HCT116 (cell line): ENCODE measurements around the gene UQCRFS1. TPM values are rescaled to one million over a fixed set of nuclear protein-coding genes. Genes with fewer than 3 reads are reported as not detected.

Experiments
- ATAC-seq: fragments of 200-7000 bp; cut with Tn5 transposase; 2 replicates; pipeline ENCODE4 v1.9.1; 2020; ENCODE audit warnings: mild to moderate bottlenecking, moderate library complexity
- BruUV-seq: library from RNA; stranded (reverse); fragments of 400-500 nt; replicated peaks from 2 replicates; lab custom pipeline; 2021; lab: Mats Ljungman, UMichigan
- CTCF ChIA-PET: fragments of 300-600 bp; sonication (Branson Sonifier 250); formaldehyde crosslinking; loops from one replicate; lab custom pipeline; 2021; ENCODE audit warnings: antibody characterized with exemption; lab: Charles Lee
- POLR2A ChIA-PET: fragments of 300-600, 350-600 bp; sonication (Branson Sonifier 250); formaldehyde crosslinking; loops from one replicate; lab custom pipeline; 2021; ENCODE audit warnings: antibody characterized with exemption; lab: Charles Lee
- RAD21 ChIA-PET, 2 experiments: fragments of 300-600 bp; sonication (Branson Sonifier 250); formaldehyde crosslinking; loops; one replicate each; lab custom pipeline; 2023; ENCODE audit warnings: low total read pairs in 2 of 2; ENCODE audit not compliant: uncharacterized antibody in 2 of 2, unreplicated experiment in 2 of 2, low non-redundant PET in 1 of 2; lab: Charles Lee
- DNase-seq: peaks from one replicate; pipeline ENCODE4 v3.0.0-alpha.2; 2010; ENCODE audit warnings: low read depth, low spot score
- H2AFZ ChIP-seq: fragments of 200-600 bp; shearing (Covaris generic), sonication (generic); 2 replicates; pipeline ENCODE4 v1.6.1; 2017; ENCODE audit warnings: low read depth, mixed run types, mixed read lengths, antibody characterized with exemption, low read length; ENCODE audit not compliant: poor library complexity, severe bottlenecking
- H3K27ac ChIP-seq: 2 replicates; pipeline ENCODE4 v1.5.1; 2012; ENCODE audit warnings: low read depth, low read length
- H3K27me3 ChIP-seq: fragments of 200-600 bp; sonication (generic); 2 replicates; pipeline ENCODE4 v1.6.1; 2016; ENCODE audit warnings: mixed run types, low read length, mixed read lengths; ENCODE audit not compliant: insufficient read depth
- H3K36me3 ChIP-seq, 2 experiments: fragments of 200-500 bp in 1 of 2; fragments of 200-600 bp in 1 of 2; sonication (Bioruptor generic) in 1 of 2; sonication (generic) in 1 of 2; 2 replicates each; pipeline versions ENCODE4 v1.5.1 to v1.6.1; 2014 to 2016; ENCODE audit warnings: low read length in 2 of 2, inconsistent platforms in 1 of 2, mixed read lengths in 1 of 2, mixed run types in 1 of 2; ENCODE audit not compliant: insufficient read depth in 2 of 2, control insufficient read depth in 1 of 2
- H3K4me1 ChIP-seq, 2 experiments: fragments of 200-600 bp in 1 of 2; sonication (generic) in 1 of 2; 2 replicates each; pipeline versions ENCODE4 v1.5.1 to v1.6.1; 2012 to 2017; ENCODE audit warnings: low read length in 2 of 2, inconsistent platforms in 1 of 2, mild to moderate bottlenecking in 1 of 2, mixed read lengths in 1 of 2, mixed run types in 1 of 2, moderate library complexity in 1 of 2; ENCODE audit not compliant: insufficient read depth in 2 of 2, control insufficient read depth in 1 of 2
- H3K4me2 ChIP-seq: fragments of 200-600 bp; sonication (generic); 2 replicates; pipeline ENCODE4 v1.6.1; 2017; ENCODE audit warnings: mixed run types, low read length, mixed read lengths
- H3K4me3 ChIP-seq, 2 experiments: fragments of 200-600 bp in 1 of 2; sonication (generic) in 1 of 2; replicated peaks in 1 of 2; 2 replicates each; pipeline ENCODE4 v1.5.1; 2011 to 2016; ENCODE audit warnings: low read length in 2 of 2, control low read depth in 1 of 2, low read depth in 1 of 2, mild to moderate bottlenecking in 1 of 2, mixed read lengths in 1 of 2, mixed run types in 1 of 2
- H3K79me2 ChIP-seq: fragments of 200-600 bp; sonication (generic); 2 replicates; pipeline ENCODE4 v1.6.1; 2017; ENCODE audit warnings: mild to moderate bottlenecking, mixed run types, low read length, moderate library complexity, mixed read lengths; ENCODE audit not compliant: insufficient read depth
- H3K9ac ChIP-seq: fragments of 200-600 bp; sonication (generic); 2 replicates; pipeline ENCODE4 v1.6.1; 2016; ENCODE audit warnings: low read length, mixed read lengths
- H3K9me2 ChIP-seq: fragments of 200-600 bp; sonication (generic), shearing (Covaris generic); 2 replicates; pipeline ENCODE4 v1.6.1; 2017; ENCODE audit warnings: mixed run types, mild to moderate bottlenecking, moderate library complexity; ENCODE audit not compliant: insufficient read depth
- H3K9me3 ChIP-seq, 2 experiments: fragments of 200-500 bp in 1 of 2; fragments of 200-600 bp in 1 of 2; sonication (Bioruptor generic) in 1 of 2; sonication (generic) in 1 of 2; 2 replicates each; pipeline ENCODE4 v1.6.1; 2014 to 2017; ENCODE audit warnings: low read length in 2 of 2, mixed read lengths in 2 of 2, inconsistent platforms in 1 of 2, low read depth in 1 of 2, mild to moderate bottlenecking in 1 of 2, mixed run types in 1 of 2, moderate library complexity in 1 of 2; ENCODE audit not compliant: control insufficient read depth in 1 of 2, insufficient read depth in 1 of 2
- H4K20me1 ChIP-seq: fragments of 200-600 bp; sonication (generic), shearing (Covaris generic); 2 replicates; pipeline ENCODE4 v1.6.1; 2017; ENCODE audit warnings: mixed run types, mild to moderate bottlenecking, moderate library complexity; ENCODE audit not compliant: insufficient read depth
- ATF3 ChIP-seq: IDR thresholded peaks from 2 replicates; pipeline ENCODE4 v1.6.1; 2012
- CBX3 ChIP-seq: IDR thresholded peaks from 2 replicates; pipeline ENCODE4 v1.6.1; 2012; ENCODE audit warnings: low read depth
- CTCF ChIP-seq, 3 experiments: fragments of 200-600 bp in 1 of 3; sonication (generic) in 1 of 3; IDR thresholded peaks in 2 of 3; conservative IDR thresholded peaks in 1 of 3; 2 replicates each; pipeline ENCODE4 v1.5.1; 2012 to 2017; ENCODE audit warnings: low read depth in 2 of 3, low read length in 2 of 3, antibody characterized with exemption in 1 of 3, borderline replicate concordance in 1 of 3, control low read depth in 1 of 3, mild to moderate bottlenecking in 1 of 3, mixed read lengths in 1 of 3, mixed run types in 1 of 3, moderate library complexity in 1 of 3; ENCODE audit not compliant: insufficient read depth in 1 of 3
- EGR1 ChIP-seq: IDR thresholded peaks from 2 replicates; pipeline ENCODE4 v1.6.1; 2012; ENCODE audit warnings: low read depth
- ELF1 ChIP-seq: IDR thresholded peaks from 2 replicates; pipeline ENCODE4 v1.6.1; 2012; ENCODE audit warnings: low read depth, borderline replicate concordance
- EZH2 ChIP-seq: fragments of 200-600 bp; sonication (generic); IDR thresholded peaks from 2 replicates; pipeline ENCODE4 v1.6.1; 2017; ENCODE audit warnings: antibody characterized with exemption, mixed run types
- FOSL1 ChIP-seq: IDR thresholded peaks from 2 replicates; pipeline ENCODE4 v1.6.1; 2012; ENCODE audit warnings: low read depth
- JUND ChIP-seq: IDR thresholded peaks from 2 replicates; pipeline ENCODE4 v1.6.1; 2012
- MAX ChIP-seq: IDR thresholded peaks from 2 replicates; pipeline ENCODE4 v1.6.1; 2012
- RAD21 ChIP-seq: IDR thresholded peaks from 2 replicates; pipeline ENCODE4 v1.6.1; 2012; ENCODE audit warnings: low read depth, mild to moderate bottlenecking
- REST ChIP-seq: IDR thresholded peaks from 2 replicates; pipeline ENCODE4 v1.6.1; 2012; ENCODE audit warnings: low read depth
- SIN3A ChIP-seq: IDR thresholded peaks from 2 replicates; pipeline ENCODE4 v1.6.1; 2012; ENCODE audit warnings: low read depth
- TCF7L2 ChIP-seq: IDR thresholded peaks from 2 replicates; pipeline ENCODE4 v1.7.0; 2011; ENCODE audit warnings: borderline replicate concordance, inconsistent platforms; ENCODE audit not compliant: insufficient read depth, insufficient read length; ENCODE audit errors: extremely low read depth
- ZFX ChIP-seq: fragments of 450-650 bp; IDR thresholded peaks from 2 replicates; pipeline ENCODE4 v1.6.1; 2017
- intact Hi-C: fragments of 100-400 bp; cut with micrococcal nuclease; formaldehyde crosslinking; loops from 2 replicates; pipeline ENCODE4 v1.10.0; 2022
- total RNA-seq: library from RNA; stranded (reverse); gene quantifications from one replicate; pipeline ENCODE4 v1.2.1, GENCODE V29; 2021; ENCODE audit not compliant: unreplicated experiment
- TF ChIP-seq, protein P1 (sequence below): IDR thresholded peaks from 2 replicates; pipeline ENCODE4 v1.6.1; 2011; ENCODE audit warnings: mild to moderate bottlenecking, low read length, moderate library complexity; ENCODE audit not compliant: insufficient replicate concordance; ENCODE audit errors: extremely low read depth

UQCRFS1 gene
- total RNA-seq, 1 experiment from 2014 or later = 45.8 TPM

DNA sequence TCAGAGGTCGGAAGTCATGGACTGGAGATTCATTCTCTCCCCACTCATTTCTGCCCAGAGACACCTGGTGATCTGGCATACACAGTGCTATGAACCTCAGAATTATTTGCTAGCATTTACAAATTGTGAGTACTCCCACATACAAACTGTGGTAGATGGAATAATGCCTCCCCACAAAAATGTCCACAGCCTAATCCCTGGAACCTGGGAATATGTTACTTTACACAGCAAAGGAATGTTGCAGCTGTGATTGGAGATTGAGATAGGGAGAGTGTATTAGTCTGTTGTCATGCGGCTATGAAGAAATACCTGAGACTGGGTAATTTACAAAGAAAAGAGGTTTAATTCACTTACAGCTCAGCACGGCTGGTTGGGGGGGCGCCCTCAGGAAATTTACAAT lies 3.1 kb upstream of the UQCRFS1 start:
- ChIA-PET RAD21 (no interaction called here), CTCF (no interaction called here), POLR2A (no interaction called here)
- H3K27ac ChIP-seq = no peak overlapping the region
- H4K20me1 ChIP-seq = no peaks in the 10 kb centered on the region
- DNase-seq = no peak
- no peak overlapping the region for H3K4me2 ChIP-seq
- H3K4me3 ChIP-seq = no peak overlapping the region
- H3K4me1 ChIP-seq = peaks cover 3 to 16% of the 10 kb centered on the region in 2 experiments; a peak in 3 of 4 replicates
- no peaks in the 10 kb centered on the region for H3K9me3 ChIP-seq
- intact Hi-C loops = no loop called here
- H2AFZ ChIP-seq = no peak overlapping the region
- H3K79me2 ChIP-seq = peaks cover 19% of the 10 kb centered on the region
- peaks cover 31% of the 10 kb centered on the region for H3K27me3 ChIP-seq
- no peak overlapping the region for H3K9ac ChIP-seq
- BruUV-seq = no TSS peak
- TF ChIP-seq ELF1 = no peak
- TF ChIP-seq JUND = no peak
- TF ChIP-seq EGR1 = no peak
- TF ChIP-seq SIN3A = no peak
- TF ChIP-seq FOSL1 = no peak
- no peak for TF ChIP-seq TCF7L2
- no peak for TF ChIP-seq ZFX
- TF ChIP-seq, protein P1, sequence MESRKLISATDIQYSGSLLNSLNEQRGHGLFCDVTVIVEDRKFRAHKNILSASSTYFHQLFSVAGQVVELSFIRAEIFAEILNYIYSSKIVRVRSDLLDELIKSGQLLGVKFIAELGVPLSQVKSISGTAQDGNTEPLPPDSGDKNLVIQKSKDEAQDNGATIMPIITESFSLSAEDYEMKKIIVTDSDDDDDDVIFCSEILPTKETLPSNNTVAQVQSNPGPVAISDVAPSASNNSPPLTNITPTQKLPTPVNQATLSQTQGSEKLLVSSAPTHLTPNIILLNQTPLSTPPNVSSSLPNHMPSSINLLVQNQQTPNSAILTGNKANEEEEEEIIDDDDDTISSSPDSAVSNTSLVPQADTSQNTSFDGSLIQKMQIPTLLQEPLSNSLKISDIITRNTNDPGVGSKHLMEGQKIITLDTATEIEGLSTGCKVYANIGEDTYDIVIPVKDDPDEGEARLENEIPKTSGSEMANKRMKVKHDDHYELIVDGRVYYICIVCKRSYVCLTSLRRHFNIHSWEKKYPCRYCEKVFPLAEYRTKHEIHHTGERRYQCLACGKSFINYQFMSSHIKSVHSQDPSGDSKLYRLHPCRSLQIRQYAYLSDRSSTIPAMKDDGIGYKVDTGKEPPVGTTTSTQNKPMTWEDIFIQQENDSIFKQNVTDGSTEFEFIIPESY = no peak
- no peak for TF ChIP-seq ATF3
- no peak for TF ChIP-seq REST
- TF ChIP-seq CTCF (IDR thresholded peaks at IDR 0.05 in 2 of 3, conservative IDR thresholded peaks at IDR 0.05 in 1 of 3; ENCODE audit: borderline replicate concordance in 1 of 3, insufficient read depth in 1 of 3, low read depth in 2 of 3, low read length in 2 of 3) = no peak
- TF ChIP-seq CBX3 = no peak
- TF ChIP-seq EZH2 = no peak
- TF ChIP-seq MAX = no peak
- TF ChIP-seq RAD21 = no peak
- 0 out of 4 replicates have a peak, but pooled peaks cover 0 to 3% of the 10 kb centered on the region in 2 experiments for H3K36me3 ChIP-seq
- ATAC-seq = no peak
- H3K9me2 ChIP-seq = no peaks in the 10 kb centered on the region
